Aorta (tissue), 5 donors: ENCODE data around the gene CABP2. TPM values are rescaled to one million over a fixed set of nuclear protein-coding genes. Genes with fewer than 3 reads are reported as not detected.

Experiments
- ATAC-seq: fragments of 200-7000 bp; cut with Tn5 transposase; one replicate; pipeline ENCODE4 v1.9.1; 2022; ENCODE audit warnings: moderate library complexity; ENCODE audit not compliant: low FRiP score
- DNase-seq, 2 donors: peaks; one replicate each; pipeline ENCODE4 v3.0.0-alpha.2; 2020
- H3K27ac ChIP-seq, 2 donors: one replicate each; pipeline ENCODE4 v1.5.1; 2013; ENCODE audit warnings: low read length in 2 of 2, mild to moderate bottlenecking in 2 of 2, moderate library complexity in 2 of 2, control low read depth in 1 of 2, inconsistent platforms in 1 of 2, low read depth in 1 of 2
- H3K27me3 ChIP-seq, 2 donors: one replicate each; pipeline ENCODE4 v1.6.1; 2013; ENCODE audit warnings: control low read depth in 1 of 2, low read length in 1 of 2, mild to moderate bottlenecking in 1 of 2, moderate library complexity in 1 of 2; ENCODE audit not compliant: insufficient read depth in 2 of 2, control insufficient read depth in 1 of 2
- H3K36me3 ChIP-seq, 2 donors: one replicate each; pipeline ENCODE4 v1.6.1; 2013; ENCODE audit warnings: control low read depth in 1 of 2, low read length in 1 of 2, mild to moderate bottlenecking in 1 of 2; ENCODE audit not compliant: insufficient read depth in 2 of 2, control insufficient read depth in 1 of 2
- H3K4me1 ChIP-seq, 2 donors: one replicate each; pipeline ENCODE4 v1.6.1; 2013; ENCODE audit warnings: low read length in 2 of 2, control low read depth in 1 of 2, mild to moderate bottlenecking in 1 of 2, moderate library complexity in 1 of 2; ENCODE audit not compliant: insufficient read depth in 2 of 2, control insufficient read depth in 1 of 2
- H3K4me3 ChIP-seq, 2 donors: one replicate each; pipeline ENCODE4 v1.5.1; 2013; ENCODE audit warnings: low read length in 2 of 2, control low read depth in 1 of 2, mild to moderate bottlenecking in 1 of 2
- H3K9me3 ChIP-seq: one replicate; pipeline ENCODE4 v1.6.1; 2013; ENCODE audit warnings: mild to moderate bottlenecking, low read length; ENCODE audit not compliant: control insufficient read depth
- WGBS, 2 donors: extraction: QIAGEN DNeasy Blood & Tissue Kit; methylation state at CpG; one replicate each; pipeline ENCODE4 v1.1.7; 2013; 5-methylcytosine and 5-hydroxymethylcytosine counted together
- intact Hi-C, 2 donors: fragments of 100-400 bp; cut with DNase I; formaldehyde crosslinking; loops; one replicate each; pipeline versions ENCODE4 v1.14.2 to v1.15.0; 2022
- polyA plus RNA-seq, 2 donors: library from polyadenylated mRNA; stranded (reverse); fragments of 200-250 nt; gene quantifications; one replicate each; pipeline ENCODE4 v1.2.3, GENCODE V29; 2013
- total RNA-seq, 2 donors: library from RNA; stranded (reverse); fragmentation: NEBNext Ultra II Directional; extraction: Animal tissue kit (Norgen Biotek cat#: 25700); gene quantifications; one replicate each; pipeline ENCODE4 v1.2.1, GENCODE V29; 2021
- donor health status: healthy with polysubstance abuse.
- donor health status: Bipolar disorder and iron deficiency.
- donor health status: DM: no; HTN: no; CAD: no.
- donor health status: DM: no; HTN: no; CAD: no.
- donor health status: DM: yes; HTN: yes; CAD: no.

CABP2 gene
- total and polyA plus RNA-seq, 4 donors = not detected

GRCh38 chr11:67530282-67530592 is 7.0 kb upstream of the CABP2 start:
- H3K4me1 ChIP-seq = no peaks in the 10 kb centered on the region
- no peak overlapping the region for H3K4me3 ChIP-seq
- DNase-seq = no peak
- H3K9me3 ChIP-seq = no peaks in the 10 kb centered on the region
- H3K36me3 ChIP-seq = no peaks in the 10 kb centered on the region
- WGBS, 2 donors = 88 to 94% methylated on average over 5 of the region's 5 CpGs
- intact Hi-C loops = no loop called here
- no peaks in the 10 kb centered on the region for H3K27me3 ChIP-seq
- ATAC-seq = no peak
- H3K27ac ChIP-seq = no peak overlapping the region

GRCh38 chr11:67528376-67528775 is 5.1 kb upstream of the CABP2 start:
- 95% methylated on average over 4 of the region's 4 CpGs for WGBS, 2 donors
- intact Hi-C loops = no loop called here
- ATAC-seq (no peak), DNase-seq (no peak)
- Histone ChIP-seq H3K27ac (no peak overlapping the region), H3K36me3 (no peaks in the 10 kb centered on the region), H3K4me1 (no peaks in the 10 kb centered on the region), H3K27me3 (no peaks in the 10 kb centered on the region), H3K4me3 (no peak overlapping the region), H3K9me3 (no peaks in the 10 kb centered on the region)

- no peaks in the 10 kb centered on the region for H3K4me1 ChIP-seq
- WGBS, 2 donors = 81 to 84% methylated on average over 5 of the region's 5 CpGs
- DNase-seq (no peak), ATAC-seq (no peak)
- no peak overlapping the region for H3K4me3 ChIP-seq
- H3K27me3 ChIP-seq = no peaks in the 10 kb centered on the region
- H3K9me3 ChIP-seq = no peaks in the 10 kb centered on the region
- intact Hi-C loops = no loop called here
- no peak overlapping the region for H3K27ac ChIP-seq
- H3K36me3 ChIP-seq = no peaks in the 10 kb centered on the region
These were observed 2.2 kb upstream of the CABP2 start for GRCh38 chr11:67525275-67525976.

GRCh38 chr11:67524480-67524808 is 1.2 kb upstream of the CABP2 start:
- H3K36me3 ChIP-seq = no peaks in the 10 kb centered on the region
- H3K9me3 ChIP-seq = no peaks in the 10 kb centered on the region
- no peaks in the 10 kb centered on the region for H3K27me3 ChIP-seq
- no peaks in the 10 kb centered on the region for H3K4me1 ChIP-seq
- WGBS, 2 donors = 91% methylated on average over 9 of the region's 9 CpGs
- H3K4me3 ChIP-seq = no peak overlapping the region
- peak; percentile 13 for ATAC-seq
- no peak overlapping the region for H3K27ac ChIP-seq
- intact Hi-C loops = no loop called here
- no peak for DNase-seq

GRCh38 chr11:67523556-67524479 is 572 bp upstream of the CABP2 start:
- intact Hi-C loops = no loop called here
- 88 to 89% methylated on average over 23 to 25 of the region's 25 CpGs for WGBS, 2 donors

GRCh38 chr11:67522338-67522737 is 908 bp downstream of the CABP2 start:
- H3K27me3 ChIP-seq = no peaks in the 10 kb centered on the region
- DNase-seq (no peak), ATAC-seq (no peak)
- no peak overlapping the region for H3K27ac ChIP-seq
- no peaks in the 10 kb centered on the region for H3K9me3 ChIP-seq
- 95 to 96% methylated on average over 15 of the region's 15 CpGs for WGBS, 2 donors
- intact Hi-C loops = no loop called here
- H3K4me3 ChIP-seq = no peak overlapping the region
- H3K36me3 ChIP-seq = no peaks in the 10 kb centered on the region
- H3K4me1 ChIP-seq = no peaks in the 10 kb centered on the region

More at GRCh38 chr11:67523556-67524479, 572 bp upstream of the CABP2 start:
- no peaks in the 10 kb centered on the region for H3K36me3 ChIP-seq
- H3K27ac ChIP-seq = no peak overlapping the region
- ATAC-seq (peak; percentile 11), DNase-seq (no peak)
- H3K4me1 ChIP-seq = no peaks in the 10 kb centered on the region
- H3K4me3 ChIP-seq = no peak overlapping the region
- no peaks in the 10 kb centered on the region for H3K9me3 ChIP-seq
- no peaks in the 10 kb centered on the region for H3K27me3 ChIP-seq

GRCh38 chr11:67521924-67522323 is 1.3 kb downstream of the CABP2 start:
- ATAC-seq (no peak), DNase-seq (no peak)
- WGBS, 2 donors = 84 to 87% methylated on average over 10 of the region's 10 CpGs
- no peaks in the 10 kb centered on the region for H3K4me1 ChIP-seq
- H3K27me3 ChIP-seq = no peaks in the 10 kb centered on the region
- no peaks in the 10 kb centered on the region for H3K36me3 ChIP-seq
- H3K9me3 ChIP-seq = no peaks in the 10 kb centered on the region
- H3K4me3 ChIP-seq = no peak overlapping the region
- H3K27ac ChIP-seq = no peak overlapping the region
- intact Hi-C loops = no loop called here

- WGBS, 2 donors = 86% methylated on average over 16 of the region's 16 CpGs
- Histone ChIP-seq H3K9me3 (no peaks in the 10 kb centered on the region), H3K36me3 (no peaks in the 10 kb centered on the region), H3K27me3 (no peaks in the 10 kb centered on the region), H3K4me1 (no peaks in the 10 kb centered on the region), H3K4me3 (no peak overlapping the region), H3K27ac (no peak overlapping the region)
- DNase-seq = no peak
- intact Hi-C loops = no loop called here
- no peak for ATAC-seq
These were observed 2.1 kb downstream of the CABP2 start for GRCh38 chr11:67520856-67521824.
